ENCODE results near the gene REV1.
A peak's percentile ranks its signal among the peaks of the same experiment; 100 is the strongest.
"Not testable (repeated sequence)": the region's sequence is repeated elsewhere in the genome, so short reads cannot be mapped to it uniquely, and the experiment has no call there.

Gene REV1

DNA sequence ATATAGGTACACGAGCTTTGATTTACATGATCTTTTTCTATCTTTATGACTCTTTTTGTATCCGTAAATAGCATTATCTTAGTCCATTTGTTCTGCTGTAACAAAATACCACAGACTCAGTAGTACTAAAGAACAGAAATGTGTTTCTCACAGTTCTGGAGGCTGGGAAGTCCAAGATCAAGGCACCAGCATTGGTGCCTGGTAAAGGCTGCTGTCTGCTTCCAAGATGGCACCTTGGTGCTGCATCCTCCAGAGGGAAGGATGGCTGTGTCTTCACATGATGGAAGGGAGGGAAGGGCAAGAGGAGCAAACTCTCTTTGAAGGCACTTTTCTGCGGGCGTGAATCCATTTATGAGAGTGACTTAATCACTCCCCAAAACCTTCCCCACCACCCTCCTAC is 116.7 kb downstream of the REV1 start:
- Mint-ChIP-seq H3K27me3 (no peaks in the 10 kb centered on the region), H3K4me1 (ENCODE audit: low read depth in 2 of 2) (no peaks in the 10 kb centered on the region), H3K27ac (no peak overlapping the region), H3K4me3 (no peak overlapping the region), H3K36me3 (ENCODE audit: insufficient read depth) (peaks cover 81% of the 10 kb centered on the region), H3K9me3 (no peaks in the 10 kb centered on the region)
- ATAC-seq (replicated peaks): no peak
- DNase-seq: no peak

DNA sequence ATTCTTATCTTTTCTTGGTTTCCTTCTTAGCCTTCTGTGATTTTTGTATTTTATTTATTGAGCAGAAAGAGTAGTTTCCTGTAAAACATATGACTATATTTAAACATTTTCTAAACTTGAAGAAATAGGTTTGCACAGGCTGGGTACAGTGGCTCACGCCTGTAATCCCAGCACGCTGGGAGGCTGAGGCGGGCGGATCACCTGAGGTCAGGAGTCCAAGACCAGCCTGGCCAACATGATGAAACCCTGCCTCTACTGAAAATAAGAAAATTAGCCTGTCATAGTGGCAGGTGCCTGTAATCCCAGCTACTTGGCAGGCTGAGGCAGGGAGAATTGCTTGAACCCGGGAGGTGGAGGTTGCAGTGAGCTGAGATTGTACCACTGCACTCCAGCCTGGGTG is 121.0 kb downstream of the REV1 start:
- H3K4me1 Mint-ChIP-seq (ENCODE audit: low read depth in 2 of 2); H3K4me3 Mint-ChIP-seq; DNase-seq; H3K9me3 Mint-ChIP-seq; ATAC-seq (replicated peaks); H3K27me3 Mint-ChIP-seq; H3K27ac Mint-ChIP-seq: not testable (repeated sequence)
- H3K36me3 Mint-ChIP-seq (ENCODE audit: insufficient read depth): peaks cover 92% of the 10 kb centered on the region

DNA sequence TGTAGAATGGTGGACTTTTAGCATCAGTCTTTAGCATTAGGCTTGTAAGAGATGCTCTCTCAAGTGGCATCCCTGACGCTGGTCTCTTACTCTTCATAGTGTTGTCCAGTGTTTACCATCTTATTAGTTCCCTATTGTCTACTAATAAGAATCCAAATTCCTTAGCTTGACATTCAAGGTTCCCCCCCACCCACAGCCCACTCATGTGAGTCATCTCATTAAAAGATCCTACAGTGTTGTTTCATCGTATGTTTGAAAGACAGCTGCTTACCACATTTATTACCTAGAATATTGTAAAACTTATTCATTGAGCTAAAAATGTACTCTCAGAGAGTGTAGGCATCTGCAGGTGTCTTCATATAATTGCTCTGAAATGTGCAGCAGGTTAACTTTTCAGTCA is 124.2 kb downstream of the REV1 start:
- ATAC-seq (replicated peaks) (no peak), DNase-seq (no peak)
- no peaks in the 10 kb centered on the region for H3K9me3 Mint-ChIP-seq
- H3K36me3 Mint-ChIP-seq (ENCODE audit: insufficient read depth): peaks cover 79% of the 10 kb centered on the region
- no peaks in the 10 kb centered on the region for H3K4me1 Mint-ChIP-seq (ENCODE audit: low read depth in 2 of 2)
- H3K27ac Mint-ChIP-seq: no peak overlapping the region
- H3K27me3 Mint-ChIP-seq: no peaks in the 10 kb centered on the region
- H3K4me3 Mint-ChIP-seq: no peak overlapping the region

DNA sequence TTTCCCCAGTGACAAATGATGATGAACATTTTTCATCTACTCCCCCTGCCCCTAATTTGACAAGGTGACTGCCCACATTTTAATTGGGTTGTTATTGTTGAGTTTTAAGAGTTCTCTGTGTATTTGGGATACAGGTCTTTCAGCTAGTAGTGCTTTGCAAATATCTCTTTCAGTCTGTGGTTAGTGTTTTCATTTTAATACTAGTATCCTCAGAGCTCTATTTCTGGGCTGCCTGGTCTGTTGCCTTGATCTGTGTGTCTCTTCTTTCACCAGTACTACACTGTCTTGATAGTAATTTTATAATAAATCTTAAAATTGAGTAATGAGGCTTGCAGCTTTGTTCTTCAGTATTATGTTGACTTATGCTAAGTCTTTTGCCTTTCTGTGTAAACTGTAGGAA is 133.0 kb downstream of the REV1 start:
- ATAC-seq (replicated peaks) (no peak), DNase-seq (no peak)
- Mint-ChIP-seq H3K9me3 (no peaks in the 10 kb centered on the region), H3K36me3 (ENCODE audit: insufficient read depth) (peaks cover 16% of the 10 kb centered on the region), H3K4me3 (no peak overlapping the region), H3K27ac (peak overlapping the region in 1 of 2 donors; percentile 19), H3K4me1 (ENCODE audit: low read depth in 2 of 2) (peaks cover 21 to 38% of the 10 kb centered on the region in 2 donors), H3K27me3 (no peaks in the 10 kb centered on the region)

DNA sequence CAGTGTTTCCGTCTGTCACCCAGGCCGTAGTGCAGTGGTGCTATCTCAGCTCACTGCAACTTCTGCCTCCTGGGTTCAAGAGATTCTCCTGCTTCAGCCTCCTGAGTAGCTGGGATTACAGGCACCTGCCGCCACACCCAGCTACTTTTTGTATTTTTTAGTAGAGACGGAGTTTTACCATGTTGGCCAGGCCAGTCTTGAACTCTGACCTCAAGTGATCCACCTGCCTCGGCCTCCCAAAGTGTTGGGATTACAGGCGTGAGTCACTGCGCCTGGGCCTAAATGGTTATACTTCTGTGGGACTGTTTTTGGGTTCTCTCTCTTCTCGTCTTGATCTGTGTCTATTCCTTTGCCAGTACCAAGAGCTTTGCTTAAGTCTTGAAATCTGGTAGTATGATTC is 135.0 kb downstream of the REV1 start:
- not testable (repeated sequence) for H3K27me3 Mint-ChIP-seq; H3K4me3 Mint-ChIP-seq; ATAC-seq (replicated peaks); DNase-seq; H3K36me3 Mint-ChIP-seq (ENCODE audit: insufficient read depth); H3K9me3 Mint-ChIP-seq
- H3K27ac Mint-ChIP-seq: peak overlapping the region in 1 of 2 donors; percentile 36
- peaks cover 29 to 46% of the 10 kb centered on the region in 2 donors for H3K4me1 Mint-ChIP-seq (ENCODE audit: low read depth in 2 of 2)

DNA sequence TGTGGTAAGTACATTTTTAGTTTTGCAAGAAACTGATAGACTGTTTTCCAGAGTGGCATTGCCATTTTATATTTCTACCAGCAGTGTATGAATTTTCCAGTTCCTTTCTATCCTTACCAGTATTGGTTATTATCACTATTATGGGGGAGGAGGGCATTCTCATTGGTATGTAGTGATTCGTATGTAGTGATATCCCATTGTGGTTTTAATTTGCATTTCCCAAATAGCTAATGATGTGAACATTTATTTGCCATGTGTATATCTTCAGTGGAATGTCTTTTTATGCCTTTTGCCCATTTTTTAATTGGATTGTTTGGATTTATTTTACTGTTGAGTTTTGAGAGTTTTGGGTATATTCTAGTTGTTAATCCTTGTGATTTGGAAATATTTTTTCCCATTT is 135.7 kb downstream of the REV1 start:
- Mint-ChIP-seq H3K4me1 (ENCODE audit: low read depth in 2 of 2) (peaks cover 32 to 51% of the 10 kb centered on the region in 2 donors), H3K27ac (no peak overlapping the region), H3K36me3 (ENCODE audit: insufficient read depth) (peaks cover 7% of the 10 kb centered on the region), H3K9me3 (no peaks in the 10 kb centered on the region), H3K27me3 (no peaks in the 10 kb centered on the region), H3K4me3 (no peak overlapping the region)
- ATAC-seq (replicated peaks) (no peak), DNase-seq (no peak)
